ENCODE results near the gene MADD. TPM values are rescaled to one million over a fixed set of nuclear protein-coding genes. Genes with fewer than 3 reads are reported as not detected.
A peak's percentile ranks its signal among the peaks of the same experiment; 100 is the strongest.

The MADD gene
- total and polyA plus RNA-seq, 8 donors, result 13.6 to 131 (median 42.6) TPM

- Histone ChIP-seq H3K27ac (no peak overlapping the region), H3K4me3 (no peak overlapping the region), H3K27me3 (no peaks in the 10 kb centered on the region), H3K4me1 (no peaks in the 10 kb centered on the region), H3K9me3 (no peaks in the 10 kb centered on the region), H3K36me3 (peaks cover 56 to 66% (median 65%) of the 10 kb centered on the region in 4 donors)
- intact Hi-C loops (cut with DNase I; ENCODE audit: low total_unique reads), result no loop called here
- TF ChIP-seq EP300 (IDR thresholded peaks at IDR 0.05) (no peak), POLR2AphosphoS5 (IDR thresholded peaks at IDR 0.05) (no peak), CTCF (IDR thresholded peaks at IDR 0.05) (no peak), POLR2A (IDR thresholded peaks at IDR 0.05) (no peak)
- WGBS, 5 donors, result 90 to 98% (median 94%) methylated on average over 2 of the region's 2 CpGs
- DNase-seq, result no peak
Observed at GRCh38 chr11:47318166-47318565, 48.2 kb downstream of the MADD start.

GRCh38 chr11:47324520-47324919 is 54.6 kb downstream of the MADD start:
- no peak for TF ChIP-seq CTCF (IDR thresholded peaks at IDR 0.05)
- TF ChIP-seq POLR2A (IDR thresholded peaks at IDR 0.05), result no peak
- no peak for TF ChIP-seq POLR2AphosphoS5 (IDR thresholded peaks at IDR 0.05)
- no peak for TF ChIP-seq EP300 (IDR thresholded peaks at IDR 0.05)
- Histone ChIP-seq H3K9me3 (no peaks in the 10 kb centered on the region), H3K27me3 (no peaks in the 10 kb centered on the region), H3K36me3 (peaks cover under 1 to 59% (median 3%) of the 10 kb centered on the region in 4 donors), H3K27ac (no peak overlapping the region), H3K4me3 (no peak overlapping the region), H3K4me1 (peaks cover 2 to 21% (median 5%) of the 10 kb centered on the region in 4 donors)
- WGBS, 5 donors, result 84 to 92% (median 90%) methylated on average over 11 to 12 of the region's 12 CpGs
- intact Hi-C loops (cut with DNase I; ENCODE audit: low total_unique reads), result no loop called here
- no peak for DNase-seq

- 55 to 68% (median 61%) methylated on average over 11 to 15 of the region's 15 CpGs for WGBS, 5 donors
- DNase-seq, result peak; percentile 41 to 78
- H3K27me3 ChIP-seq, result no peaks in the 10 kb centered on the region
- no peak overlapping the region for H3K27ac ChIP-seq
- peaks cover 0 to 61% (median 0%) of the 10 kb centered on the region in 4 donors for H3K36me3 ChIP-seq
- no peaks in the 10 kb centered on the region for H3K9me3 ChIP-seq
- H3K4me1 ChIP-seq, result peaks cover 11 to 30% (median 15%) of the 10 kb centered on the region in 4 donors
- no peak for TF ChIP-seq POLR2A (IDR thresholded peaks at IDR 0.05)
- TF ChIP-seq POLR2AphosphoS5 (IDR thresholded peaks at IDR 0.05), result peak in 1 of 3 donors; percentile 9
- intact Hi-C loops (cut with DNase I; ENCODE audit: low total_unique reads), result no loop called here
- no peak overlapping the region for H3K4me3 ChIP-seq
Observed at GRCh38 chr11:47325271-47326041, 55.5 kb downstream of the MADD start.

- 89 to 96% (median 95%) methylated on average over 12 of the region's 12 CpGs for WGBS, 5 donors
- intact Hi-C loops (cut with DNase I; ENCODE audit: low total_unique reads), result no loop called here
- Histone ChIP-seq H3K9me3 (no peaks in the 10 kb centered on the region), H3K4me1 (peaks cover 16 to 38% (median 19%) of the 10 kb centered on the region in 4 donors), H3K27me3 (no peaks in the 10 kb centered on the region), H3K4me3 (no peak overlapping the region), H3K27ac (no peak overlapping the region), H3K36me3 (peaks cover 0 to 61% (median 0%) of the 10 kb centered on the region in 4 donors)
- no peak for DNase-seq
- TF ChIP-seq CTCF (IDR thresholded peaks at IDR 0.05), result no peak
- no peak for TF ChIP-seq POLR2A (IDR thresholded peaks at IDR 0.05)
- TF ChIP-seq POLR2AphosphoS5 (IDR thresholded peaks at IDR 0.05), result no peak
- TF ChIP-seq EP300 (IDR thresholded peaks at IDR 0.05), result no peak
Observed at GRCh38 chr11:47326198-47326597, 56.3 kb downstream of the MADD start.

GRCh38 chr11:47327025-47327424 is 57.1 kb downstream of the MADD start:
- intact Hi-C loops (cut with DNase I; ENCODE audit: low total_unique reads), result no loop called here
- no peak overlapping the region for H3K4me3 ChIP-seq
- peaks cover 24 to 45% (median 27%) of the 10 kb centered on the region in 4 donors for H3K4me1 ChIP-seq
- WGBS, 5 donors, result 92 to 95% (median 94%) methylated on average over 13 of the region's 13 CpGs
- no peak for DNase-seq
- H3K27me3 ChIP-seq, result no peaks in the 10 kb centered on the region
- H3K36me3 ChIP-seq, result peaks cover 0 to 55% (median 0%) of the 10 kb centered on the region in 4 donors
- no peak overlapping the region for H3K27ac ChIP-seq
- TF ChIP-seq EP300 (IDR thresholded peaks at IDR 0.05) (no peak), POLR2A (IDR thresholded peaks at IDR 0.05) (no peak), POLR2AphosphoS5 (IDR thresholded peaks at IDR 0.05) (no peak), CTCF (IDR thresholded peaks at IDR 0.05) (no peak)
- H3K9me3 ChIP-seq, result no peaks in the 10 kb centered on the region

Measured in stomach (tissue), 9 donors.